Neural cell (in vitro differentiated cells): ENCODE data around the gene LETM1.

Source experiments
- EZH2 ChIP-seq: fragments of 200-600, 300-800 bp; shearing (Covaris generic), sonication (generic); IDR thresholded peaks from 2 replicates; pipeline ENCODE4 v1.6.1; 2014; ENCODE audit warnings: antibody characterized with exemption, low read length, borderline replicate concordance, mild to moderate bottlenecking; ENCODE audit not compliant: insufficient read depth, poor library complexity, severe bottlenecking
- POLR2AphosphoS5 ChIP-seq: IDR thresholded peaks from 2 replicates; pipeline ENCODE4 v1.6.1; 2012
- RAD21 ChIP-seq: fragments of 450-650 bp; conservative IDR thresholded peaks from 2 replicates; pipeline ENCODE4 v1.6.1; 2014; ENCODE audit warnings: antibody characterized with exemption, mild to moderate bottlenecking, moderate library complexity
- TAF1 ChIP-seq: IDR thresholded peaks from 2 replicates; pipeline ENCODE4 v1.6.1; 2012; ENCODE audit warnings: low read depth
- TF ChIP-seq, protein P1 (sequence below): fragments of 450-650 bp; IDR thresholded peaks from 2 replicates; pipeline ENCODE4 v1.5.1; 2014; ENCODE audit warnings: antibody characterized with exemption, mild to moderate bottlenecking, moderate library complexity; ENCODE audit not compliant: poor library complexity, severe bottlenecking

DNA sequence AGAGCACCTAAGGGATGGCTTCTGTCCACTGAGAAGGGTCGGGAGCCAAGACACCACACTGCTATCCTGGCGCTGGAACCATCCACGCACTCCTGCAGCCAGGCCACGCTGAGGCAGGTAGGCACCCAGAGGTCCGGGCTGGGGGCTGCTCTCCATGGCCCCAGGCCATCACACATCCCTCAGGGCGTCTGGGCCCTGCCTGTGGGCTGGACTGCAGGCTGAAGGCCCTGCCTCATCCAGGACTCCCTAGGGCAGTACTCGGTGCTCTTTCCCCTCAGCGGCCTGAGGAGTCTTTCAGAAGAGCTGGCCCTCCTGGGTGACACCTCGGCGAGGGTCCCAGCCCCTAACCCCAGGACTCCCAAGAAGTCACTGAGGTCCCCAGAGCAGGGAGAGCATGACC, 45.2 kb downstream of the LETM1 start:
- TF ChIP-seq, protein P1, sequence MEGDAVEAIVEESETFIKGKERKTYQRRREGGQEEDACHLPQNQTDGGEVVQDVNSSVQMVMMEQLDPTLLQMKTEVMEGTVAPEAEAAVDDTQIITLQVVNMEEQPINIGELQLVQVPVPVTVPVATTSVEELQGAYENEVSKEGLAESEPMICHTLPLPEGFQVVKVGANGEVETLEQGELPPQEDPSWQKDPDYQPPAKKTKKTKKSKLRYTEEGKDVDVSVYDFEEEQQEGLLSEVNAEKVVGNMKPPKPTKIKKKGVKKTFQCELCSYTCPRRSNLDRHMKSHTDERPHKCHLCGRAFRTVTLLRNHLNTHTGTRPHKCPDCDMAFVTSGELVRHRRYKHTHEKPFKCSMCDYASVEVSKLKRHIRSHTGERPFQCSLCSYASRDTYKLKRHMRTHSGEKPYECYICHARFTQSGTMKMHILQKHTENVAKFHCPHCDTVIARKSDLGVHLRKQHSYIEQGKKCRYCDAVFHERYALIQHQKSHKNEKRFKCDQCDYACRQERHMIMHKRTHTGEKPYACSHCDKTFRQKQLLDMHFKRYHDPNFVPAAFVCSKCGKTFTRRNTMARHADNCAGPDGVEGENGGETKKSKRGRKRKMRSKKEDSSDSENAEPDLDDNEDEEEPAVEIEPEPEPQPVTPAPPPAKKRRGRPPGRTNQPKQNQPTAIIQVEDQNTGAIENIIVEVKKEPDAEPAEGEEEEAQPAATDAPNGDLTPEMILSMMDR: no peak
- TF ChIP-seq EZH2 (no peak), RAD21 (no peak), POLR2AphosphoS5 (no peak), TAF1 (no peak)
